GM18507 (cell line): ENCODE data around the gene TMC5.

Experiments
- DNase-seq: peaks from one replicate; pipeline ENCODE4 v3.0.0; 2011; ENCODE audit warnings: low read depth; ENCODE audit not compliant: insufficient read length; ENCODE audit errors: extremely low spot score
- FAIRE-seq: peaks from 2 replicates; lab custom pipeline; 2011; peaks lifted over from hg19 to GRCh38; lab: Jason Lieb, UNC

TMC5 gene

GRCh38 chr16:19488213-19488640 is 70.5 kb downstream of the TMC5 start:
- DNase-seq: no peak
- FAIRE-seq: no peak

- FAIRE-seq: no peak
- DNase-seq: no peak
Observed at GRCh38 chr16:19490619-19491018, 72.9 kb downstream of the TMC5 start.

- no peak for DNase-seq
- no peak for FAIRE-seq
Observed at GRCh38 chr16:19497176-19497575, 79.5 kb downstream of the TMC5 start.

GRCh38 chr16:19499006-19499405 is 81.3 kb downstream of the TMC5 start:
- DNase-seq: no peak
- FAIRE-seq: no peak

GRCh38 chr16:19499481-19499880 is 81.8 kb downstream of the TMC5 start:
- DNase-seq (no peak), FAIRE-seq (no peak)

GRCh38 chr16:19502395-19503131 is 84.9 kb downstream of the TMC5 start:
- FAIRE-seq (peak; percentile 74), DNase-seq (no peak)

GRCh38 chr16:19503461-19504075 is 85.9 kb downstream of the TMC5 start:
- no peak for DNase-seq
- FAIRE-seq: no peak

GRCh38 chr16:19505600-19506303 is 88.1 kb downstream of the TMC5 start:
- DNase-seq (no peak), FAIRE-seq (no peak)

GRCh38 chr16:19506965-19507364 is 89.3 kb downstream of the TMC5 start:
- no peak for FAIRE-seq
- DNase-seq: no peak

- FAIRE-seq (no peak), DNase-seq (no peak)
Observed at GRCh38 chr16:19507867-19508266, 90.2 kb downstream of the TMC5 start.

GRCh38 chr16:19512297-19512696 is 94.6 kb downstream of the TMC5 start:
- DNase-seq: no peak
- no peak for FAIRE-seq

GRCh38 chr16:19513377-19514053 is 95.8 kb downstream of the TMC5 start:
- DNase-seq (no peak), FAIRE-seq (peak; percentile 26)

- DNase-seq (no peak), FAIRE-seq (no peak)
Observed at GRCh38 chr16:19515757-19516156, 98.1 kb downstream of the TMC5 start.

GRCh38 chr16:19517424-19518089 is 99.9 kb downstream of the TMC5 start:
- no peak for FAIRE-seq
- no peak for DNase-seq

GRCh38 chr16:19518388-19518787 is 100.7 kb downstream of the TMC5 start:
- no peak for DNase-seq
- no peak for FAIRE-seq

- DNase-seq (no peak), FAIRE-seq (no peak)
Observed at GRCh38 chr16:19520861-19521331, 103.2 kb downstream of the TMC5 start.

- peak; percentile 85 for DNase-seq
- peak; percentile 92 for FAIRE-seq
Observed at GRCh38 chr16:19521471-19522396, 104.1 kb downstream of the TMC5 start, which contains the start of gene GDE1. Gene GDE1, minus strand, starts transcription at chr16:19522098. Its CDS starts 134 bp downstream, at chr16:19521964.

GRCh38 chr16:19522397-19522732 is 104.7 kb downstream of the TMC5 start:
- DNase-seq (no peak), FAIRE-seq (no peak)
